Fibroblast of pulmonary artery (primary cell): ENCODE measurements around the gene ACTL7A.

Experiments used
- DNase-seq: peaks from one replicate; pipeline ENCODE4 v3.0.0-alpha.2; 2010; ENCODE audit warnings: low read depth
- H3K4me3 ChIP-seq: replicated peaks from 2 replicates; pipeline ENCODE4 v1.5.1; 2011; ENCODE audit warnings: low read depth, mild to moderate bottlenecking, control low read depth, low read length, moderate library complexity
- CTCF ChIP-seq: IDR thresholded peaks from 2 replicates; pipeline ENCODE4 v1.5.1; 2011; ENCODE audit warnings: mild to moderate bottlenecking, control low read depth, low read length, inconsistent platforms; ENCODE audit errors: missing control alignments

Gene ACTL7A

GRCh38 chr9:108850293-108850897 is 11.7 kb upstream of the ACTL7A start:
- H3K4me3 ChIP-seq, result no peak overlapping the region
- peak; percentile 66 for DNase-seq
- TF ChIP-seq CTCF, result peak; percentile 58

GRCh38 chr9:108851138-108851537 is 10.9 kb upstream of the ACTL7A start:
- DNase-seq, result no peak
- TF ChIP-seq CTCF, result no peak
- H3K4me3 ChIP-seq, result no peak overlapping the region

GRCh38 chr9:108852079-108852478 is 10.0 kb upstream of the ACTL7A start:
- no peak for DNase-seq
- TF ChIP-seq CTCF, result no peak
- no peak overlapping the region for H3K4me3 ChIP-seq

GRCh38 chr9:108854094-108854493 is 8.0 kb upstream of the ACTL7A start:
- no peak overlapping the region for H3K4me3 ChIP-seq
- DNase-seq, result no peak
- peak; percentile 2 for TF ChIP-seq CTCF

GRCh38 chr9:108854641-108855528 is 7.2 kb upstream of the ACTL7A start:
- no peak for TF ChIP-seq CTCF

GRCh38 chr9:108855529-108855886 is 6.6 kb upstream of the ACTL7A start:
- H3K4me3 ChIP-seq, result no peak overlapping the region
- DNase-seq, result no peak
- TF ChIP-seq CTCF, result no peak

More at GRCh38 chr9:108854641-108855528, 7.2 kb upstream of the ACTL7A start:
- no peak overlapping the region for H3K4me3 ChIP-seq
- DNase-seq, result no peak

GRCh38 chr9:108855888-108856287 is 6.2 kb upstream of the ACTL7A start, which contains the start of gene ACTL7B:
TSS of gene ACTL7B (minus strand) at chr9:108855986. CDS start at chr9:108855930, 56 bp downstream.
- H3K4me3 ChIP-seq, result no peak within 1 kb of the TSS
- no peak for TF ChIP-seq CTCF
- no peak for DNase-seq
